GM21737 (cell line): ENCODE data around the gene DAB2IP.

Experiments
- ATAC-seq: cut with Tn5 transposase; IDR thresholded peaks from one replicate; pipeline ENCODE4 v1.9.1; 2021; ENCODE audit warnings: mild to moderate bottlenecking, moderate library complexity; ENCODE audit not compliant: unreplicated experiment

Gene DAB2IP

GRCh38 chr9:121742923-121743322, 91.5 kb downstream of the DAB2IP start:
- ATAC-seq: no peak

DNA sequence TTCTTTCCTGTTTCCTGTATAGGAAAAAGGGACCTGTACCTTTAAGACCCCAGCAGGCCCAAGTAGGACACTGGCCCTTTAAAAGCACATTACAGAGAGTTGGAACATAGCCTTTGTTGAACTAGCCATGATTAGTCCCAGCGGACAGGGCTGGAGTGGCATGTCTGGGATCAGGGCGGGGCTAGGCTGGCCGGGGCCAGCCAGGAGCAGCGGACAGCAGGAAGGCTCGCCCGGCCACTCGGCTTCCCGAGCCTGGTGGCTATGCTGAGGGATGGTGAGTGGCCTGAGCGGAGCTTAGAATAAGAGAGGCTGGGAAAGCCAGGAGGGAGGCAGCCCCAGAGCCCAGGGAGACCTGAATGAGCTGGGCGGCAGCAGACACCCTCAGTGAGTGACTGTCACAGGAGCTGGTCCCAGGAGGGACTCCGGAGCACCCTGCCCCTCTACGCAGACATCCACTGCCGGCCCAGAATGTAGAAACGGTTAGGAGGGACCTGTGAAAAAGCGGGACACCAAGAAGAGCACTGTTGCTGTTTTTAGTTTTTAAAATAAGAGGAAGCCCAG, 92.1 kb downstream of the DAB2IP start:
- ATAC-seq: no peak

DNA sequence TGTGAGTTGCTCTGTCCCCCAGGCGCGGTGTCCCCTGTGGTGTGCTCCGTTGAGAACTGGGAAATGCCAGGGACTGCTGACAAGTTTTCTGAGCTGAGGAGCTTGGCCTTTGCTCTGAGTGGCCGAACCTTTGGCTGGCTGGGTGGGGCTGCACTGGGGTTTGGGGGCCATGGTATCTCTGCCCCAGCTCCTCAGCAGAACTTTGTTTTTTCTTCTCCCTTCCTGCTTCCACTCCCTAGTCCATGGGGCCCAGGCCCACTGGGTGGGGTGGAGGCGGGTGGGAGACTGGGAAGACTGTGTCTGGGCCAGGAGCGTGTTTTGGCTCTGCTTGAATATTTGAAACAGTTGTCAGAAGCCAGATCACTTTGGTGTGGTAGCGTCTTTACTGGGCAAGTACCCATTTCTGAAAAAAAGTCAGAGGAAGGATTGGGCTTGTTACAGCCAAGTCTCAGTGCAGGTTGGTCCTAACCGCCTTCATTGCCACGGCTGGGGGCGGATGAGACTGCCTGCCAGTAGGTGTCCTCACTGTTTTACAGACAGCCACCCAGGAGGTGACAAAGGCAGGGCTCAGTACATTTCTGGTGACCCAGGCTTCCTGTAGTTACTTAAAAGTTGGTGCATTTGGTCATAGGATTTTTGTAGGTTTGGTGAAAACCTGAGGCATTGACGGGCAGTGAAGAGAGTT, 92.7 kb downstream of the DAB2IP start:
- ATAC-seq: no peak

GRCh38 chr9:121744687-121745395, 93.4 kb downstream of the DAB2IP start:
- ATAC-seq: no peak

DNA sequence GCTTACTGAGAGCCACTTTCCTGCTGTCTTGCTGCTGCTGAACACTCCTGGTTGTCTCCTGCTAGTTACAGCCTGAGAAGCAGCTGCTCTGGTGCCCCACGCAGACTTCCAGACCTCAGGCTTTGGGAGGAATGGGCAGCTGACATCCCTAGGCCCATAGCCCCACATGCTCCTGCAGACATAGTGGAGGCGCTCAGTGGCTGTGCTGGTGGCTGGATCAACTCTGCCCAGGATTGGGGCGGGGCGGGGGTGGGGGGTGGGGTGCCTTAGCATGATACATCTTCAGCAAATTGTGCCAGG, 93.9 kb downstream of the DAB2IP start:
- no peak for ATAC-seq

- ATAC-seq: no peak
These were observed 95.0 kb downstream of the DAB2IP start for GRCh38 chr9:121746411-121746810.

- no peak for ATAC-seq
These were observed 95.4 kb downstream of the DAB2IP start for GRCh38 chr9:121746866-121747265.

- no peak for ATAC-seq
These were observed 96.6 kb downstream of the DAB2IP start for GRCh38 chr9:121748074-121748473.

GRCh38 chr9:121748727-121749423, 97.4 kb downstream of the DAB2IP start:
- no peak for ATAC-seq

DNA sequence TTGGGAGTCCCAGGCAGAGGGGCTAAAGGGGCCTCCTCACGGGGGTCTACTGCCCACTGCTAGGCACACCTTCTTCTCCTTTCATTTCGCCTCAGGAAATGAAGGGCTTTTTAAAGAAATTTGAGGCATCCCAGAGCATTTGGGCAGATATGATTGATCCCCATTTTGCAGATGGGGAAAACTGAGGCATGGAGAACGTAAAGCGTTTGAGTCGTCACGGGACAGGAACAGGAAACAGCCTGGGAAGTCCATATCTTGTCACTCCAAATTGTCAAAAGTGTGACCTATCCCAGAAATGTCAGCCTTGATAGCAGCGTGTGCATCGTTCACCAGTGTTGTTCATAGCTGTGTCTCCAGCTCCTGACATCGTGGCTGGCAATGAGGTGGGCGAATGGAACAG, 98.2 kb downstream of the DAB2IP start:
- no peak for ATAC-seq

GRCh38 chr9:121750259-121750714, 98.9 kb downstream of the DAB2IP start:
- no peak for ATAC-seq

- ATAC-seq: no peak
These were observed 99.5 kb downstream of the DAB2IP start for GRCh38 chr9:121750715-121751623.

GRCh38 chr9:121751686-121752445, 100.4 kb downstream of the DAB2IP start:
- no peak for ATAC-seq

DNA sequence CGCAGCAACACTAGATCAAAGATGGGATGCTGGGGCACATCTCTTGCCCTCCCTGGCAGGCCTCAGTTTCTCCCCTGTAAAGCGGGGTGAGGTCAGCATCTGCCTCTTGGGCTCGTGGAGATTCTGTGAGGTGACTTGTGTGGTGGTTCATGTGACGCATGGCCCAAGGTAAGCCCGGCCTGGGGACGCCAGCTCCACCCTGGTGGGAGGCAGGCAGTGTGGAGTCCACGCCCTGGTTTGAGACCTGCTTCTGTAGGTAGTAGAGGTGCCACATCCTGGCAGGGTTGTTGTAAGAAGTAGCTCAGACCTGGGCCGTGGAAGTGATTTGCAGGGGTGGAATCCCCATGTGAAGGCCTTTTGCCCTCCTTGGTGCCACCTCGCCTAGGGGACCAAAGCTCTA, 101.5 kb downstream of the DAB2IP start:
- no peak for ATAC-seq

DNA sequence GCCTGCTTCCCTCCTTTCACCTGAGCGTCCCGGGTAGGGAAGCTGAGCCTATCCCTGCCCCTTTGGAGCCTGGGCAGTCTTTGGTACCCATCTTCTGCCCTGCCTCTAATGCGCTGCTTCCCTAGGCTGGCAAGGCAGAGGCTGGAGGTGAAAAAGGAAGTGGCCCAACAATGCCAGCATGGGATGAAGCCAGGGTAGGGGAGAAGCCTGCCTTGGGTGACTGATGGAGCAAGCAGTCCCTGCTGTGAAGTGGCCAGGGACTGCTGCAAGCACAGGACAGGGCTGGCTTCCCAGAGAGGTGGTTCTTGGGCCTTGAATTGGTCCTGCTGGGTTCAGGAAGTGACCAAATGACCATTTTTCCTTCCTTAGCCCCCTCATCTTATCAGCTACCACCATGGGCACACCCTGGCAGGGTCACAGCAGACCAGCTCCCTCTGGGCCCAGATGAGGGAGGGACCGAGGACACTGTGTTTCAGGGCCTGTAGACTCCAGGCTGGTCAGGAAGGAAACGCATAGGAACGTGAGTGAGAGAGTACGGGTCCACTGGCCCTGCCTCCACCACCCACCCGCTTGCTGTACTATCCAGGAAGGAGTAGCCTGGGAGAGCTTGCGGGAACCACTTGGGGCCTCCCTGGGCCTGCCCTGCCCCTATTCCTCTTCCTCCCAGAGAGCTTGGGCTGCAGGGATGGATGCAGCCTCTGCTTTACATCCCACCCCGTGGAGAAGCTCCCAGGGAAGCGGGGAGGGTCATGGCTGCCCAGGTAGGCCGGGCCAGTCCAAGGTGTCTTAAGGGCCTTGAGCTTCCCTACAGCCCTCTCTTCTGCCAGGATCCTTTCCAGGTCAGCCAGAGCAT, 102.6 kb downstream of the DAB2IP start:
- ATAC-seq: no peak

GRCh38 chr9:121754655-121755436, 103.4 kb downstream of the DAB2IP start:
- no peak for ATAC-seq

GRCh38 chr9:121755581-121755980, 104.1 kb downstream of the DAB2IP start:
- ATAC-seq: no peak
